Measurements from ENCODE around the gene TGFBR3.

DNA sequence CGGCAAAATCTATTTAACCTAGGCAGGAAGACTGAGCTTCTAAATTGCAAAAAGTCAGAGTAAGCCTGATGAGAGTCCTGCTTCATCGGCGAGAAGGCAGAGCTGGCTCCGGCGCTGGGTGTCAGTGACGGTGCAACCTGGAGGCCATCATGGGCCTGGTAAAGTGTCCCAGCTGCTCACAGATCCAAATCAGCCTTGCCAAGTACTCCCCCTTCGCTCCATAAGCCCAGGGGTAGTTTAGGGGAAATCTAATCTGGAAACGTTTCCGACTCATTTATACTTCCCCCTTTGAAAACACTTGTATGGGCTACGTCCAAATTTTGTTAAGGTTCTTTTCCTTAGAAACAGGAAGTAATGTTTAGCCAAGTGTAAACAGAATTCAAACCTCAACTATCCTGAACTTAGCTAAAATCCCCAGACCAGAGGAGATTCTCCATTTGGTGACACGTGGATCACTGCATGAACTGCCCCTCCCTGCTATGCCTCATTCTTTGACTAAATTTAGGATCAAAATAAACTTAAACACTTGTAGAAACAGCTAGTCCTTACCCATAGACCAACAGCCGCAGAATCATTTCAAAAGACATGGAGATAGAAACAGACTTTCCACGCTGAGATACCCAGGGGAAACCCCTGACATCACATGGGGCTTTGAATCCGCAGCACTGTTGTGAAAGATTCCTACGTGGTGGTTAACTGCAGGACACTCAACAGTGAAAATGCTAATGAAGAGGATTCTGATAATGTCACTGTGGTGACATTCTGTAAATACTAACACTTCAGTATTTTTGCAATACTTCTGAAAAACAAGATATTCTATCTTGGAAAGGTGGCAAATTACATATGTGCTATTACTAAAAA, 172.7 kb downstream of the TGFBR3 start:
- TF ChIP-seq, protein P1, sequence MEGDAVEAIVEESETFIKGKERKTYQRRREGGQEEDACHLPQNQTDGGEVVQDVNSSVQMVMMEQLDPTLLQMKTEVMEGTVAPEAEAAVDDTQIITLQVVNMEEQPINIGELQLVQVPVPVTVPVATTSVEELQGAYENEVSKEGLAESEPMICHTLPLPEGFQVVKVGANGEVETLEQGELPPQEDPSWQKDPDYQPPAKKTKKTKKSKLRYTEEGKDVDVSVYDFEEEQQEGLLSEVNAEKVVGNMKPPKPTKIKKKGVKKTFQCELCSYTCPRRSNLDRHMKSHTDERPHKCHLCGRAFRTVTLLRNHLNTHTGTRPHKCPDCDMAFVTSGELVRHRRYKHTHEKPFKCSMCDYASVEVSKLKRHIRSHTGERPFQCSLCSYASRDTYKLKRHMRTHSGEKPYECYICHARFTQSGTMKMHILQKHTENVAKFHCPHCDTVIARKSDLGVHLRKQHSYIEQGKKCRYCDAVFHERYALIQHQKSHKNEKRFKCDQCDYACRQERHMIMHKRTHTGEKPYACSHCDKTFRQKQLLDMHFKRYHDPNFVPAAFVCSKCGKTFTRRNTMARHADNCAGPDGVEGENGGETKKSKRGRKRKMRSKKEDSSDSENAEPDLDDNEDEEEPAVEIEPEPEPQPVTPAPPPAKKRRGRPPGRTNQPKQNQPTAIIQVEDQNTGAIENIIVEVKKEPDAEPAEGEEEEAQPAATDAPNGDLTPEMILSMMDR (IDR thresholded peaks at IDR 0.05): no peak
- TF ChIP-seq POLR2A (IDR thresholded peaks at IDR 0.05): no peak

Measured in Peyer's patch (tissue), 4 donors.